Measurements from ENCODE around the gene SORCS1.
A peak's percentile ranks its signal among the peaks of the same experiment; 100 is the strongest.

The SORCS1 gene

GRCh38 chr10:106540645-106541044 is 623.9 kb downstream of the SORCS1 start:
- DNase-seq (ENCODE audit: low read depth, low spot score) = no peak

GRCh38 chr10:106537866-106538265 is 626.6 kb downstream of the SORCS1 start:
- no peak for DNase-seq (ENCODE audit: low read depth, low spot score)

- peak; percentile 38 for DNase-seq (ENCODE audit: low read depth, low spot score)
Measured at GRCh38 chr10:106535304-106535953, 629.1 kb downstream of the SORCS1 start.

- no peak for DNase-seq (ENCODE audit: low read depth, low spot score)
Measured at GRCh38 chr10:106534441-106534840, 630.1 kb downstream of the SORCS1 start.

GRCh38 chr10:106528702-106529101 is 635.8 kb downstream of the SORCS1 start:
- DNase-seq (ENCODE audit: low read depth, low spot score) = no peak

- DNase-seq (ENCODE audit: low read depth, low spot score) = no peak
Measured at GRCh38 chr10:106525835-106526234, 638.7 kb downstream of the SORCS1 start.

All from ELF-1 (cell line).